Vagina (tissue), 2 donors: Measurements from ENCODE around the gene KRTAP12-4.

Experiments used
- CTCF ChIP-seq, 3 experiments: fragments of 450-650 bp in 2 of 3; fragments of 200-600 bp in 1 of 3; sonication (generic) in 1 of 3; IDR thresholded peaks; one replicate each; pipeline ENCODE4 v1.5.1; 2017 to 2019; ENCODE audit warnings: antibody characterized with exemption in 3 of 3, mild to moderate bottlenecking in 2 of 3, moderate library complexity in 2 of 3
- POLR2A ChIP-seq, 2 donors: fragments of 450-650 bp; IDR thresholded peaks; one replicate each; pipeline ENCODE4 v1.6.1; 2017; ENCODE audit warnings: antibody characterized with exemption in 2 of 2, mild to moderate bottlenecking in 2 of 2, moderate library complexity in 2 of 2

GRCh38 chr21:44626673-44627143 is 27.8 kb downstream of the KRTAP12-4 start, which contains the start of gene KRTAP10-9:
- TF ChIP-seq CTCF (IDR thresholded peaks at IDR 0.05): no peak
- no peak for TF ChIP-seq POLR2A (IDR thresholded peaks at IDR 0.05)
